ENCODE results near the gene NBEA.
A peak's percentile ranks its signal among the peaks of the same experiment; 100 is the strongest.
"Not testable (repeated sequence)": the region's sequence is repeated elsewhere in the genome, so short reads cannot be mapped to it uniquely, and the experiment has no call there.

NBEA gene

GRCh38 chr13:35621989-35622388 is 679.9 kb downstream of the NBEA start:
- H3K9me3 Mint-ChIP-seq: no peaks in the 10 kb centered on the region
- H3K4me1 Mint-ChIP-seq: peaks cover 10% of the 10 kb centered on the region
- no peak overlapping the region for H3K4me3 Mint-ChIP-seq
- H3K36me3 Mint-ChIP-seq: no peaks in the 10 kb centered on the region
- peak overlapping the region; percentile 6 for H3K27ac Mint-ChIP-seq
- no peaks in the 10 kb centered on the region for H3K27me3 Mint-ChIP-seq

GRCh38 chr13:35629026-35629425 is 687.0 kb downstream of the NBEA start:
- Mint-ChIP-seq H3K9me3 (no peaks in the 10 kb centered on the region), H3K27ac (no peak overlapping the region), H3K27me3 (no peaks in the 10 kb centered on the region), H3K4me1 (no peaks in the 10 kb centered on the region), H3K4me3 (no peak overlapping the region), H3K36me3 (no peaks in the 10 kb centered on the region)

GRCh38 chr13:35630551-35631275 is 688.6 kb downstream of the NBEA start:
- H3K9me3 Mint-ChIP-seq: no peaks in the 10 kb centered on the region
- no peak overlapping the region for H3K4me3 Mint-ChIP-seq
- H3K27me3 Mint-ChIP-seq: no peaks in the 10 kb centered on the region
- H3K27ac Mint-ChIP-seq: no peak overlapping the region
- no peaks in the 10 kb centered on the region for H3K4me1 Mint-ChIP-seq
- H3K36me3 Mint-ChIP-seq: no peaks in the 10 kb centered on the region

- Mint-ChIP-seq H3K4me1 (no peaks in the 10 kb centered on the region), H3K4me3 (no peak overlapping the region), H3K36me3 (no peaks in the 10 kb centered on the region), H3K27me3 (no peaks in the 10 kb centered on the region), H3K9me3 (no peaks in the 10 kb centered on the region), H3K27ac (no peak overlapping the region)
Measured at GRCh38 chr13:35631666-35632065, 689.6 kb downstream of the NBEA start.

- Mint-ChIP-seq H3K9me3 (no peaks in the 10 kb centered on the region), H3K4me1 (no peaks in the 10 kb centered on the region), H3K27me3 (no peaks in the 10 kb centered on the region), H3K36me3 (no peaks in the 10 kb centered on the region), H3K4me3 (no peak overlapping the region), H3K27ac (no peak overlapping the region)
Measured at GRCh38 chr13:35643625-35644024, 701.6 kb downstream of the NBEA start.

- H3K9me3 Mint-ChIP-seq: no peaks in the 10 kb centered on the region
- H3K27ac Mint-ChIP-seq: no peak overlapping the region
- H3K4me3 Mint-ChIP-seq: no peak overlapping the region
- H3K36me3 Mint-ChIP-seq: no peaks in the 10 kb centered on the region
- H3K27me3 Mint-ChIP-seq: no peaks in the 10 kb centered on the region
- H3K4me1 Mint-ChIP-seq: no peaks in the 10 kb centered on the region
Measured at GRCh38 chr13:35646056-35646774, 704.1 kb downstream of the NBEA start.

- no peaks in the 10 kb centered on the region for H3K9me3 Mint-ChIP-seq
Measured at GRCh38 chr13:35648201-35648600, 706.1 kb downstream of the NBEA start.

GRCh38 chr13:35649162-35649561 is 707.1 kb downstream of the NBEA start:
- no peak overlapping the region for H3K27ac Mint-ChIP-seq
- no peaks in the 10 kb centered on the region for H3K4me1 Mint-ChIP-seq

More at GRCh38 chr13:35648201-35648600, 706.1 kb downstream of the NBEA start:
- Mint-ChIP-seq H3K27me3 (no peaks in the 10 kb centered on the region), H3K27ac (no peak overlapping the region), H3K4me1 (no peaks in the 10 kb centered on the region), H3K4me3 (no peak overlapping the region), H3K36me3 (no peaks in the 10 kb centered on the region)

GRCh38 chr13:35659796-35660195 is 717.7 kb downstream of the NBEA start:
- H3K36me3 Mint-ChIP-seq: no peaks in the 10 kb centered on the region
- no peaks in the 10 kb centered on the region for H3K4me1 Mint-ChIP-seq
- no peak overlapping the region for H3K27ac Mint-ChIP-seq
- H3K27me3 Mint-ChIP-seq: no peaks in the 10 kb centered on the region
- H3K9me3 Mint-ChIP-seq: peaks cover 6% of the 10 kb centered on the region
- no peak overlapping the region for H3K4me3 Mint-ChIP-seq

More at GRCh38 chr13:35649162-35649561, 707.1 kb downstream of the NBEA start:
- no peaks in the 10 kb centered on the region for H3K9me3 Mint-ChIP-seq
- H3K4me3 Mint-ChIP-seq: no peak overlapping the region
- peaks cover under 1% of the 10 kb centered on the region for H3K36me3 Mint-ChIP-seq
- no peaks in the 10 kb centered on the region for H3K27me3 Mint-ChIP-seq

GRCh38 chr13:35664747-35665146 is 722.7 kb downstream of the NBEA start:
- H3K4me3 Mint-ChIP-seq: no peak overlapping the region
- H3K27ac Mint-ChIP-seq: no peak overlapping the region
- no peaks in the 10 kb centered on the region for H3K36me3 Mint-ChIP-seq
- H3K4me1 Mint-ChIP-seq: no peaks in the 10 kb centered on the region
- no peaks in the 10 kb centered on the region for H3K9me3 Mint-ChIP-seq
- no peaks in the 10 kb centered on the region for H3K27me3 Mint-ChIP-seq

GRCh38 chr13:35669321-35669720 is 727.3 kb downstream of the NBEA start:
- H3K4me1 Mint-ChIP-seq: no peaks in the 10 kb centered on the region
- H3K4me3 Mint-ChIP-seq: no peak overlapping the region
- no peak overlapping the region for H3K27ac Mint-ChIP-seq
- H3K27me3 Mint-ChIP-seq: no peaks in the 10 kb centered on the region
- no peaks in the 10 kb centered on the region for H3K9me3 Mint-ChIP-seq
- H3K36me3 Mint-ChIP-seq: no peaks in the 10 kb centered on the region

- no peaks in the 10 kb centered on the region for H3K36me3 Mint-ChIP-seq
- no peak overlapping the region for H3K27ac Mint-ChIP-seq
- no peak overlapping the region for H3K4me3 Mint-ChIP-seq
- H3K4me1 Mint-ChIP-seq: no peaks in the 10 kb centered on the region
- H3K9me3 Mint-ChIP-seq: peaks cover 4% of the 10 kb centered on the region
- H3K27me3 Mint-ChIP-seq: no peaks in the 10 kb centered on the region
Measured at GRCh38 chr13:35672611-35673010, 730.5 kb downstream of the NBEA start.

GRCh38 chr13:35675651-35676050 is 733.6 kb downstream of the NBEA start:
- no peaks in the 10 kb centered on the region for H3K36me3 Mint-ChIP-seq
- H3K4me3 Mint-ChIP-seq: no peak overlapping the region
- no peak overlapping the region for H3K27ac Mint-ChIP-seq
- H3K4me1 Mint-ChIP-seq: no peaks in the 10 kb centered on the region
- H3K9me3 Mint-ChIP-seq: peaks cover 4% of the 10 kb centered on the region
- H3K27me3 Mint-ChIP-seq: no peaks in the 10 kb centered on the region

GRCh38 chr13:35677863-35678262 is 735.8 kb downstream of the NBEA start:
- H3K36me3 Mint-ChIP-seq, H3K9me3 Mint-ChIP-seq, H3K27me3 Mint-ChIP-seq, H3K4me1 Mint-ChIP-seq, H3K4me3 Mint-ChIP-seq, H3K27ac Mint-ChIP-seq: not testable (repeated sequence)

- H3K27me3 Mint-ChIP-seq: no peaks in the 10 kb centered on the region
Measured at GRCh38 chr13:35681685-35682084, 739.6 kb downstream of the NBEA start.

GRCh38 chr13:35684432-35684831 is 742.4 kb downstream of the NBEA start:
- Mint-ChIP-seq H3K27ac (no peak overlapping the region), H3K4me3 (no peak overlapping the region), H3K27me3 (no peaks in the 10 kb centered on the region), H3K36me3 (no peaks in the 10 kb centered on the region), H3K9me3 (no peaks in the 10 kb centered on the region), H3K4me1 (no peaks in the 10 kb centered on the region)

More at GRCh38 chr13:35681685-35682084, 739.6 kb downstream of the NBEA start:
- Mint-ChIP-seq H3K4me3 (no peak overlapping the region), H3K4me1 (no peaks in the 10 kb centered on the region), H3K9me3 (peaks cover 4% of the 10 kb centered on the region), H3K27ac (no peak overlapping the region), H3K36me3 (no peaks in the 10 kb centered on the region)

All from activated naive CD4-positive, alpha-beta T cell treated with anti-CD3 and anti-CD28 coated beads, Interleukin-2, amount 50 U/mL, for 24 hours (primary cell).